GM21619 (cell line): ENCODE measurements around the gene MFRP.
"Not testable (repeated sequence)": the region's sequence is repeated elsewhere in the genome, so short reads cannot be mapped to it uniquely, and the experiment has no call there.

Experiments used
- ATAC-seq: cut with Tn5 transposase; IDR thresholded peaks from one replicate; pipeline ENCODE4 v1.9.1; 2021; ENCODE audit not compliant: unreplicated experiment

MFRP gene

GRCh38 chr11:119346605-119347004 lies at the start of gene MFRP:
MFRP (minus strand) TSS chr11:119346705; CDS start chr11:119346513, 192 bp downstream.
- no peak for ATAC-seq

GRCh38 chr11:119391275-119391674 lies 44.8 kb upstream of the MFRP start:
- ATAC-seq, result no peak

- no peak for ATAC-seq
Measured at GRCh38 chr11:119389611-119390254, 43.2 kb upstream of the MFRP start.

GRCh38 chr11:119388103-119388502 lies 41.6 kb upstream of the MFRP start:
- ATAC-seq, result no peak

- no peak for ATAC-seq
Measured at GRCh38 chr11:119384332-119384731, 37.8 kb upstream of the MFRP start.

GRCh38 chr11:119382513-119382912 lies 36.0 kb upstream of the MFRP start:
- ATAC-seq, result not testable (repeated sequence)

GRCh38 chr11:119382101-119382500 lies 35.6 kb upstream of the MFRP start:
- no peak for ATAC-seq

GRCh38 chr11:119381181-119381988 lies 34.9 kb upstream of the MFRP start, which contains the start of gene USP2:
USP2 (minus strand) TSS chr11:119381690; CDS start chr11:119373480, 8,210 bp downstream.
- peak; percentile 99 for ATAC-seq

- no peak for ATAC-seq
Measured at GRCh38 chr11:119380827-119381180, 34.3 kb upstream of the MFRP start.

- no peak for ATAC-seq
Measured at GRCh38 chr11:119380160-119380826, 33.8 kb upstream of the MFRP start.

GRCh38 chr11:119378851-119379465 lies 32.5 kb upstream of the MFRP start:
- no peak for ATAC-seq

- ATAC-seq, result no peak
Measured at GRCh38 chr11:119377961-119378667, 31.6 kb upstream of the MFRP start.

- ATAC-seq, result no peak
Measured at GRCh38 chr11:119377112-119377901, 30.8 kb upstream of the MFRP start.

GRCh38 chr11:119376197-119376847 lies 29.8 kb upstream of the MFRP start:
- no peak for ATAC-seq

- ATAC-seq, result no peak
Measured at GRCh38 chr11:119375337-119376196, 29.1 kb upstream of the MFRP start.

GRCh38 chr11:119374632-119375336 lies 28.3 kb upstream of the MFRP start:
- ATAC-seq, result no peak

GRCh38 chr11:119373921-119374631 lies 27.6 kb upstream of the MFRP start:
- ATAC-seq, result no peak
